SU-DHL-6 (cell line): ENCODE measurements around the gene PBXIP1.

Experiments
- H2AFZ ChIP-seq: fragments of 200-600 bp; sonication (generic); 2 replicates; pipeline ENCODE4 v1.6.1; 2014; ENCODE audit warnings: low read depth, mild to moderate bottlenecking, moderate library complexity, mixed read lengths, antibody characterized with exemption, low read length; ENCODE audit not compliant: severe bottlenecking
- H3F3A ChIP-seq: fragments of 200-600 bp; shearing (Covaris generic); 2 replicates; pipeline ENCODE4 v1.6.0; 2016; ENCODE audit warnings: antibody characterized with exemption, mild to moderate bottlenecking; ENCODE audit not compliant: insufficient read depth
- H3K27ac ChIP-seq: fragments of 200-600 bp; sonication (generic); 2 replicates; pipeline ENCODE4 v1.5.1; 2016; ENCODE audit warnings: low read depth, mild to moderate bottlenecking, low read length, moderate library complexity, mixed read lengths
- H3K27me3 ChIP-seq: fragments of 200-600 bp; sonication (generic), shearing (Covaris generic); 2 replicates; pipeline ENCODE4 v1.6.0; 2014; ENCODE audit warnings: mild to moderate bottlenecking, low read length
- H3K36me3 ChIP-seq: fragments of 200-600 bp; sonication (generic); 2 replicates; pipeline ENCODE4 v1.6.1; 2014; ENCODE audit warnings: mild to moderate bottlenecking, low read length, mixed read lengths
- H3K4me2 ChIP-seq: fragments of 300-600, 200-600 bp; shearing (Covaris generic), sonication (generic); 2 replicates; pipeline ENCODE4 v1.6.0; 2014; ENCODE audit warnings: low read length, low read depth, mild to moderate bottlenecking; ENCODE audit not compliant: poor library complexity, severe bottlenecking
- H3K4me3 ChIP-seq: fragments of 200-600 bp; sonication (generic); 2 replicates; pipeline ENCODE4 v1.5.1; 2014; ENCODE audit warnings: antibody characterized with exemption, low read length, mild to moderate bottlenecking, mixed read lengths; ENCODE audit not compliant: insufficient read depth, poor library complexity, severe bottlenecking
- H3K79me2 ChIP-seq: fragments of 200-600 bp; sonication (generic); 2 replicates; pipeline ENCODE4 v1.6.1; 2014; ENCODE audit warnings: mild to moderate bottlenecking, low read length, moderate library complexity; ENCODE audit not compliant: insufficient read depth
- H3K9ac ChIP-seq: fragments of 200-600 bp; sonication (generic); 2 replicates; pipeline ENCODE4 v1.7.0; 2014; ENCODE audit warnings: mild to moderate bottlenecking, low read length
- H3K9me2 ChIP-seq: fragments of 200-600 bp; sonication (generic); replicated peaks from 2 replicates; pipeline ENCODE4 v1.6.1; 2014; ENCODE audit warnings: low read length; ENCODE audit not compliant: insufficient read depth
- H3K9me3 ChIP-seq: fragments of 200-600 bp; sonication (generic); 2 replicates; pipeline ENCODE4 v1.6.1; 2014; ENCODE audit warnings: low read length, mixed read lengths; ENCODE audit not compliant: insufficient read depth
- H4K20me1 ChIP-seq: fragments of 200-600 bp; sonication (generic); 2 replicates; pipeline ENCODE4 v1.6.1; 2014; ENCODE audit warnings: low read depth, mild to moderate bottlenecking, antibody characterized with exemption, low read length, moderate library complexity, mixed read lengths
- EZH2phosphoT487 ChIP-seq: fragments of 200-600 bp; sonication (generic), shearing (Covaris generic); conservative IDR thresholded peaks from 2 replicates; pipeline ENCODE4 v1.6.1; 2018; ENCODE audit warnings: mild to moderate bottlenecking, antibody characterized with exemption, low read length, moderate library complexity, mixed read lengths
- TF ChIP-seq, protein P1 (sequence below): fragments of 200-600 bp; sonication (generic); IDR thresholded peaks from one replicate; pipeline ENCODE4 v1.5.1; 2017; ENCODE audit warnings: antibody characterized with exemption, mild to moderate bottlenecking, low read length, moderate library complexity; ENCODE audit not compliant: insufficient read depth, poor library complexity, severe bottlenecking

The PBXIP1 gene

DNA sequence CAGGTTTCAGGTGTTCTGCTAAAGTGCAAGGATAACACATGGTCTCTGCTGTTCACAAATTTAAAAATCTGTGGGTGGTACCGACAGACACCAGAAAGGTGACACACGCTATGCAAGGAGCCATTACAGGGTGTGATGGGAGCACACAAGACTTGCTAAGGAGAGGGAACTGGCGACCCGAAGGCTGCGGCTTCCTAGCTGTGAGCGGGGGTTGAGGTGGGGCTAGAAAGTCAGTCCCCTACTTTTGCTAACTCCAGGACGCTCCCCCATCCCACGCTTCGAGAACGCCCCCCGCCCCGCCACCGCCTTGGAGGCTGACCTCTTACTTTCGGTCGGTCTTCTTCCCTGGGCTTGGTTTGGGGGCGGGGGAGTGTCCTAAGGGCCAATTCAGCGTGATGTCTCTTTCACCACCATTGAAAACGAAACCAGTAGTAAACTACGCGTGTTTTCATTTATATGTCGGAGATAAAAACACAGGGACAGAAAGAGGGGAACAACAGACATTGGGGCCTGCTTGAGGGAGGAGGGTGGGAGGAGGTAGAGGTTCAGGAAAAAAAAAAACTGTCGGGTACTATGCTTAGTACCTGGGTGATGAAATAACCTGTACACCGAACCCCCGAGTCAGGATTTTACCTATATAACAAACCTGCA is 19.6 kb upstream of the PBXIP1 start:
- TF ChIP-seq EZH2phosphoT487 = no peak
- TF ChIP-seq, protein P1, sequence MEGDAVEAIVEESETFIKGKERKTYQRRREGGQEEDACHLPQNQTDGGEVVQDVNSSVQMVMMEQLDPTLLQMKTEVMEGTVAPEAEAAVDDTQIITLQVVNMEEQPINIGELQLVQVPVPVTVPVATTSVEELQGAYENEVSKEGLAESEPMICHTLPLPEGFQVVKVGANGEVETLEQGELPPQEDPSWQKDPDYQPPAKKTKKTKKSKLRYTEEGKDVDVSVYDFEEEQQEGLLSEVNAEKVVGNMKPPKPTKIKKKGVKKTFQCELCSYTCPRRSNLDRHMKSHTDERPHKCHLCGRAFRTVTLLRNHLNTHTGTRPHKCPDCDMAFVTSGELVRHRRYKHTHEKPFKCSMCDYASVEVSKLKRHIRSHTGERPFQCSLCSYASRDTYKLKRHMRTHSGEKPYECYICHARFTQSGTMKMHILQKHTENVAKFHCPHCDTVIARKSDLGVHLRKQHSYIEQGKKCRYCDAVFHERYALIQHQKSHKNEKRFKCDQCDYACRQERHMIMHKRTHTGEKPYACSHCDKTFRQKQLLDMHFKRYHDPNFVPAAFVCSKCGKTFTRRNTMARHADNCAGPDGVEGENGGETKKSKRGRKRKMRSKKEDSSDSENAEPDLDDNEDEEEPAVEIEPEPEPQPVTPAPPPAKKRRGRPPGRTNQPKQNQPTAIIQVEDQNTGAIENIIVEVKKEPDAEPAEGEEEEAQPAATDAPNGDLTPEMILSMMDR = no peak
- H4K20me1 ChIP-seq = no peaks in the 10 kb centered on the region
- H3K9ac ChIP-seq = peak overlapping the region; percentile 69
- H3K9me2 ChIP-seq = no peaks in the 10 kb centered on the region
- H3K36me3 ChIP-seq = peaks cover 4% of the 10 kb centered on the region
- H3K4me2 ChIP-seq = peak overlapping the region; percentile 74
- H3K9me3 ChIP-seq = no peaks in the 10 kb centered on the region
- H3K27ac ChIP-seq = peak overlapping the region; percentile 88
- peaks cover 61% of the 10 kb centered on the region for H3K79me2 ChIP-seq
- no peaks in the 10 kb centered on the region for H3K27me3 ChIP-seq
- H3F3A ChIP-seq = peaks cover 17% of the 10 kb centered on the region
- H3K4me3 ChIP-seq = peak overlapping the region; percentile 72
- H2AFZ ChIP-seq = no peak overlapping the region

DNA sequence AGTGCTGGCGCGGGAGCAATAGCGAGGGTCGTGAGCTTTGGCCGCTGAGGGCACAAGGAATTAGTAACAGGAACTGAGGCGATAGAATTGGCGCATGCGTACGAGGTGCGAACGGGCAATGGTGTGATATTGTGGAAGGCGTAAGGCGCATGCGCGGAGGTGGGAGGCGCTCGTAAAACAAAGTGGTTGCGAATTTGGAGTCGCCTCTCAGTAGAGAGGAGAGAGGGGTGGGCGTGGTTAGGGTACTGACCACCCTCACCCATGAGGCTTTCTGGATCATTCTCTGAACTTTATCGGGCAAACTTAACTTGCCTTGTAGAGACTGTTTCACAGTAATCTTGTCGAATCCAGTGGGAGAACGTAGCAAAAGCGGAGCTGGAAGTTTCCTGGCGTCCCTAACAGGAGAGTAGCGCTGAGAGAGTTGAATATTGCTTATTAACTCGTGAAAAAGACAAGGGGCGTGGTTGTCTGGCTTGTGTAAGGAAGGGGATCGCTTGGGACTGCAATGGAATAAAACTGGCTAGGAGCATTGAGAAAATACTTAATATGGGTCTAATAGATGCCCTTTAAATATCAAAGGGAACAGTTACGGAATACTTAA is 19.0 kb upstream of the PBXIP1 start:
- no peaks in the 10 kb centered on the region for H3K27me3 ChIP-seq
- H3K9me3 ChIP-seq = no peaks in the 10 kb centered on the region
- H3K4me2 ChIP-seq = peak overlapping the region; percentile 74
- peaks cover 64% of the 10 kb centered on the region for H3K79me2 ChIP-seq
- H3K27ac ChIP-seq = peak overlapping the region; percentile 88
- H2AFZ ChIP-seq = no peak overlapping the region
- peak overlapping the region; percentile 72 for H3K4me3 ChIP-seq
- no peaks in the 10 kb centered on the region for H3K9me2 ChIP-seq
- TF ChIP-seq EZH2phosphoT487 = no peak
- TF ChIP-seq, protein P1 = no peak
- H3K36me3 ChIP-seq = peaks cover 4% of the 10 kb centered on the region
- peak overlapping the region; percentile 69 for H3K9ac ChIP-seq
- no peaks in the 10 kb centered on the region for H4K20me1 ChIP-seq
- H3F3A ChIP-seq = peaks cover 17% of the 10 kb centered on the region

DNA sequence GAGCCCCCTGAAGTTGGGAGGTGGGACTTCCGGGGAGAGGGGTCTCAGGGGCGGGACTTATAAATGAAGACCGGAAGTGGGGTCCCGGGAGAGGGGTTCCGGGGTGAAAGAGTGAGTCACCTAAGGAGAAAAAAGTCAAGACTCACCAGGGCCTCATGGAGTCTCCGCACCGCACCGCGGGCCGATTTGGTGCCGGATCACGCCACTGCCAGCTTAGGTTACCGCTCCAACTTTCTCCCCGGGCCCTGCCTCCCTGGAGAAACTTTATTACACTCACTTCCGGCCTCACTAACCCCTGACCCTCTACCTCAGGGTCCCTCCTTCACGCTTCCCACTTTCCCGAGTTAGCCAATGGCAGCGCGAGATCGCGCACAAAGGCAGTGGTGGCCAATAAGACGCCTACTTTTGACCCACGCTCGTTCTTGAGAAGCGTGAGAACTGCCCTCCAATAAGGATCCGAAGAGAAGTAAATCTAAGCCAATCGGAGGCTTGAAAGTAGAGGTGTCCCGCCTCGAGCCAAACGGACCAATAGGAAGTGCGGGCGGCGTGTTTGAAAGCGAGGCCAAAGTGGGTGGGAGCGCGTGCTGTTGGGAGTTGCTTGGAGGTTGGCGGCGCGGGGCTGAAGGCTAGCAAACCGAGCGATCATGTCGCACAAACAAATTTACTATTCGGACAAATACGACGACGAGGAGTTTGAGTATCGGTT is 18.4 kb upstream of the PBXIP1 start, which contains the start of gene CKS1B:
TSS of gene CKS1B (plus strand) at position 580 of the 706 bp plus-strand sequence. CDS start at position 645, 65 bp downstream.
- Histone ChIP-seq H3K9me2 (no peaks in the 10 kb centered on the region), H3K36me3 (peaks cover 4% of the 10 kb centered on the region), H3K79me2 (peaks cover 64% of the 10 kb centered on the region), H2AFZ (peak within 1 kb of the TSS; percentile 49), H4K20me1 (no peaks in the 10 kb centered on the region), H3K27me3 (no peaks in the 10 kb centered on the region), H3F3A (peaks cover 17% of the 10 kb centered on the region), H3K4me2 (peak within 1 kb of the TSS; percentile 87), H3K27ac (peak within 1 kb of the TSS; percentile 88), H3K9ac (peak within 1 kb of the TSS; percentile 69), H3K9me3 (no peaks in the 10 kb centered on the region), H3K4me3 (peak within 1 kb of the TSS; percentile 74)
- TF ChIP-seq EZH2phosphoT487 = no peak
- TF ChIP-seq, protein P1 = no peak
